ENCODE results near the gene KY. TPM values are rescaled to one million over a fixed set of nuclear protein-coding genes. Genes with fewer than 3 reads are reported as not detected.

Gene KY
- total and polyA plus RNA-seq, 9 of the 15 experiments (the other 6 are each of a cell fraction or from before 2014, with no cell fraction given): not detected

DNA sequence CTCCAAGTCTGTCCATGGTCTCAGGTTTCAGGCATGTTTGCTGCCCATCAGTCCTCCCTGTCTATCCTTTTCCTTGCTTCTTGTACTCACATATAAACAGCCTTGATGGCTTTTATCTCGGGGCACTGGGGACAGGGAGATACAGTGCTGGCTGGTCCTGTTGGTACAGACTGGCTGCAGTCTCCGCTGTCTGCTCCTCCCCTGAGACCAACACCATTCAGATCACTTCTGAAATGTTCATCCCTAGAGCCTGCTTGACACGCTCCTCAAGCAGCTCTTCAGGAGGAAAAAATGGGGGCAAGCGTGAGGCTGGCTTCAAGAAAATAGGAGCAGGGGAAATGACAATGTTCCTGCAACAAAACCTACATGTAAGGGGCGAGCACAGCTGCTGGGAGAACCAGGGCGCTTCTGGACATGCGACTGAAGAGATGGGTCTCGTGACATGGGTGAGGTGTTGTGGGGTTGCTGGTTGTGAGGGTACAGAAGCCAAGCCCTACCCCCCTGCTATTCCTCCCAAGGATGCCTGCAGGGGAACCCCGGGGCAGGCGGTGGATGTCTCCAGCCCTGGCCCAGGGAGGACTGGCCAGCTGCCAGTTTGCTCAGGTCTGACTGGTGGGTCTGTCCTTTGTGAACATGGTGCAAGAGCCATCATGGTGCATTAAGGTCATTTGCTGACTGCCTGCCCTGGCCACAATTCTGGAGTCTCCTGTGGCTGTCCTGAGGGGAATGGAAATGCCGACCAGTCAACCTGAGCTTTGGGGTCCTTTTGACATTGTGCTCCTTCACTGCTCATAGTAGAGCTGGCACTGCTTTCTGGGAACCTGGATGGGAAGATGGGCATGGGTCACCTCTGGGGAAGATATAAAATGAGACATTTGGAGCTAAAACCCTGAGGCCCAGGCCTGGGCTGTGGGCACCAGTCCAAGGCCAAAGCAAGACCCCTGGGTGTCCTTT lies 40.1 kb downstream of the KY start:
- H2AFZ ChIP-seq (ENCODE audit: low read depth, low read length): no peak overlapping the region
- intact Hi-C loops (cut with micrococcal nuclease) (no loop called here), in situ Hi-C loops (cut with MboI) (no loop called here)
- H3K27ac ChIP-seq (ENCODE audit: extremely low read depth, low read depth, low read length): no peak overlapping the region
- H4K20me1 ChIP-seq (replicated peaks; ENCODE audit: control insufficient read depth, insufficient read depth, low read length): no peaks in the 10 kb centered on the region
- H3K9me1 ChIP-seq (ENCODE audit: control insufficient read depth, insufficient read depth, low read length): no peaks in the 10 kb centered on the region
- ChIA-PET POLR2A (interaction anchor here (0.7 kb wide), 1 partner anchor 19 kb away, joined by 3 read pairs; no protein-coding TSS in a partner anchor), CTCF (ENCODE audit: low intra/inter-chr PET ratio) (no interaction called here)
- no TSS peak for BruUV-seq (replicated peaks)
- FAIRE-seq: no peak
- DNase-seq (ENCODE audit: extremely low read depth in 1 of 4, low spot score in 3 of 4): no peak
- H3K9ac ChIP-seq (ENCODE audit: insufficient read depth in 1 of 2, low read depth in 2 of 2, low read length in 2 of 2): no peak overlapping the region
- no peaks in the 10 kb centered on the region for H3K79me2 ChIP-seq (ENCODE audit: control insufficient read depth, insufficient read depth, low read length)
- no peaks in the 10 kb centered on the region for H3K9me3 ChIP-seq (replicated peaks; ENCODE audit: control insufficient read depth, insufficient read depth, low read depth, low read length)
- H3K4me1 ChIP-seq (replicated peaks in 1 of 2; ENCODE audit: control insufficient read depth in 2 of 2, insufficient read depth in 2 of 2, low read length in 2 of 2): no peaks in the 10 kb centered on the region
- no peak overlapping the region for H3K4me3 ChIP-seq
- H3K36me3 ChIP-seq (ENCODE audit: control insufficient read depth, insufficient read depth, low read length): no peaks in the 10 kb centered on the region
- no peak for ATAC-seq
- WGBS (ENCODE audit: insufficient coverage, low coverage, missing lambda C conversion rate): 1% methylated on average over 11 of the region's 11 CpGs
- TF ChIP-seq ZNF282 (CRISPR knock-in tag; IDR thresholded peaks at IDR 0.05): no peak
- TF ChIP-seq KDM2B (CRISPR knock-in tag; IDR thresholded peaks at IDR 0.05): no peak
- TF ChIP-seq HDAC3 (IDR thresholded peaks at IDR 0.05; ENCODE audit: borderline replicate concordance, partially characterized antibody): no peak
- TF ChIP-seq, protein P1, sequence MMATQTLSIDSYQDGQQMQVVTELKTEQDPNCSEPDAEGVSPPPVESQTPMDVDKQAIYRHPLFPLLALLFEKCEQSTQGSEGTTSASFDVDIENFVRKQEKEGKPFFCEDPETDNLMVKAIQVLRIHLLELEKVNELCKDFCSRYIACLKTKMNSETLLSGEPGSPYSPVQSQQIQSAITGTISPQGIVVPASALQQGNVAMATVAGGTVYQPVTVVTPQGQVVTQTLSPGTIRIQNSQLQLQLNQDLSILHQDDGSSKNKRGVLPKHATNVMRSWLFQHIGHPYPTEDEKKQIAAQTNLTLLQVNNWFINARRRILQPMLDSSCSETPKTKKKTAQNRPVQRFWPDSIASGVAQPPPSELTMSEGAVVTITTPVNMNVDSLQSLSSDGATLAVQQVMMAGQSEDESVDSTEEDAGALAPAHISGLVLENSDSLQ (IDR thresholded peaks at IDR 0.05): no peak
- TF ChIP-seq ATF1 (CRISPR knock-in tag; IDR thresholded peaks at IDR 0.05): no peak
- no peak for TF ChIP-seq ATF1 (tag; IDR thresholded peaks at IDR 0.05)
- TF ChIP-seq NR3C1 (CRISPR knock-in tag; IDR thresholded peaks at IDR 0.05): no peak
- TF ChIP-seq, protein P2, sequence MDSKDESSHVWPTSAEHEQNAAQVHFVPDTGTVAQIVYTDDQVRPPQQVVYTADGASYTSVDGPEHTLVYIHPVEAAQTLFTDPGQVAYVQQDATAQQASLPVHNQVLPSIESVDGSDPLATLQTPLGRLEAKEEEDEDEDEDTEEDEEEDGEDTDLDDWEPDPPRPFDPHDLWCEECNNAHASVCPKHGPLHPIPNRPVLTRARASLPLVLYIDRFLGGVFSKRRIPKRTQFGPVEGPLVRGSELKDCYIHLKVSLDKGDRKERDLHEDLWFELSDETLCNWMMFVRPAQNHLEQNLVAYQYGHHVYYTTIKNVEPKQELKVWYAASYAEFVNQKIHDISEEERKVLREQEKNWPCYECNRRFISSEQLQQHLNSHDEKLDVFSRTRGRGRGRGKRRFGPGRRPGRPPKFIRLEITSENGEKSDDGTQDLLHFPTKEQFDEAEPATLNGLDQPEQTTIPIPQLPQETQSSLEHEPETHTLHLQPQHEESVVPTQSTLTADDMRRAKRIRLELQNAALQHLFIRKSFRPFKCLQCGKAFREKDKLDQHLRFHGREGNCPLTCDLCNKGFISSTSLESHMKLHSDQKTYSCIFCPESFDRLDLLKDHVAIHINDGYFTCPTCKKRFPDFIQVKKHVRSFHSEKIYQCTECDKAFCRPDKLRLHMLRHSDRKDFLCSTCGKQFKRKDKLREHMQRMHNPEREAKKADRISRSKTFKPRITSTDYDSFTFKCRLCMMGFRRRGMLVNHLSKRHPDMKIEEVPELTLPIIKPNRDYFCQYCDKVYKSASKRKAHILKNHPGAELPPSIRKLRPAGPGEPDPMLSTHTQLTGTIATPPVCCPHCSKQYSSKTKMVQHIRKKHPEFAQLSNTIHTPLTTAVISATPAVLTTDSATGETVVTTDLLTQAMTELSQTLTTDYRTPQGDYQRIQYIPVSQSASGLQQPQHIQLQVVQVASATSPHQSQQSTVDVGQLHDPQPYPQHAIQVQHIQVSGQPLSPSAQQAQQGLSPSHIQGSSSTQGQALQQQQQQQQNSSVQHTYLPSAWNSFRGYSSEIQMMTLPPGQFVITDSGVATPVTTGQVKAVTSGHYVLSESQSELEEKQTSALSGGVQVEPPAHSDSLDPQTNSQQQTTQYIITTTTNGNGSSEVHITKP (IDR thresholded peaks at IDR 0.05; ENCODE audit: partially characterized antibody): no peak
- no peak for TF ChIP-seq FOXM1 (IDR thresholded peaks at IDR 0.05; ENCODE audit: low read depth)
- no peak for TF ChIP-seq FOXM1 (CRISPR knock-in tag; IDR thresholded peaks at IDR 0.05; ENCODE audit: low read depth)
- H3K4me2 ChIP-seq (ENCODE audit: insufficient read depth, low read length): no peak overlapping the region
- H3K27me3 ChIP-seq (ENCODE audit: control insufficient read depth in 2 of 2, insufficient read depth in 2 of 2, low read length in 2 of 2): peaks cover 0 to 14% of the 10 kb centered on the region in 2 experiments; a peak in 2 of 5 replicates

Measured in K562 (cell line).